ENCODE data around the gene FAM124B.

Gene FAM124B, protein sequence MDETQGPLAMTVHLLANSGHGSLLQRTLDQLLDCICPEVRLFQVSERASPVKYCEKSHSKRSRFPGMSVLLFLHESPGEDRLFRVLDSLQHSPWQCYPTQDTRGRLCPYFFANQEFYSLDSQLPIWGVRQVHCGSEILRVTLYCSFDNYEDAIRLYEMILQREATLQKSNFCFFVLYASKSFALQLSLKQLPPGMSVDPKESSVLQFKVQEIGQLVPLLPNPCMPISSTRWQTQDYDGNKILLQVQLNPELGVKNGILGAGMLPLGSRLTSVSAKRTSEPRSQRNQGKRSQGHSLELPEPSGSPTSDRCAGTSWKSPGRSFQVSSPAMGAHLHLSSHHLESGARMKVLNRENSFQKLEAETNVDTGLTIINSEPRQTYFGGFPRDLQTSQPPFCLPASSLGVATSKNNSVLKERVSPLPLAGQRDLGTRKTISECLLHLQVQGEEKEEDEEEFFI

GRCh38 chr2:224401641-224402342 lies at the start of gene FAM124B:
Gene FAM124B, minus strand, starts transcription at chr2:224402107. Its CDS starts 339 bp downstream, at chr2:224401768.
- Mint-ChIP-seq H3K27ac (peak within 1 kb of the TSS; percentile 56), H3K9me3 (peaks cover 3 to 6% of the 10 kb centered on the region in 2 donors), H3K4me3 (peak within 1 kb of the TSS; percentile 59 to 74), H3K36me3 (peaks cover 1 to 4% of the 10 kb centered on the region in 2 donors), H3K27me3 (peaks cover 0 to 5% of the 10 kb centered on the region in 2 donors), H3K4me1 (peaks cover 9 to 17% of the 10 kb centered on the region in 2 donors)
- DNase-seq: peak; percentile 17
- peak; percentile 73 to 78 for ATAC-seq (replicated peaks)

GRCh38 chr2:224449212-224450147 lies 47.6 kb upstream of the FAM124B start:
- DNase-seq (no peak), ATAC-seq (replicated peaks) (peak; percentile 61 to 64)
- no peaks in the 10 kb centered on the region for H3K4me1 Mint-ChIP-seq
- peaks cover under 1 to 6% of the 10 kb centered on the region in 2 donors for H3K27me3 Mint-ChIP-seq
- H3K9me3 Mint-ChIP-seq: no peaks in the 10 kb centered on the region
- H3K27ac Mint-ChIP-seq: no peak overlapping the region
- H3K36me3 Mint-ChIP-seq: no peaks in the 10 kb centered on the region
- H3K4me3 Mint-ChIP-seq: no peak overlapping the region

DNA sequence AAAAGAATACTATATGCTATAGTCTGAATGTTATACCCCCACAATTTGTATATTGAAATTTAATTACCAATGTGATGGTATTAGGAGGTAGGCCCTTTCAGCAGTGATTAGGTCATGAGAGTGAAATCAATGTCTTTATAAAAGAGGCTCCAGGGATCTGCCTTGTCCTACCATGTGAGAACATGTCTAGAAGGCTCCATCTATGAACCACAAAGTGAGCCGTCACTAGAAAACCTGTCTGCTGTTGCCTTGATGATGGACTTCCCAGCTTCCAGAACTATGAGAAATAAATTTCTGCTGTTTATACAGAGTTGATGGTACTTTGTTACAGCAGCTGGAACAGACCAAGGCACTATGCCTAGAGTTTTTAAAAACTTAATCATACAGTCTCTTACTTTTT lies 46.3 kb upstream of the FAM124B start:
- no peak for ATAC-seq (replicated peaks)
- DNase-seq: no peak
- no peak overlapping the region for H3K27ac Mint-ChIP-seq
- H3K4me3 Mint-ChIP-seq: no peak overlapping the region
- H3K9me3 Mint-ChIP-seq: no peaks in the 10 kb centered on the region
- H3K4me1 Mint-ChIP-seq: peaks cover 2 to 5% of the 10 kb centered on the region in 2 donors
- H3K27me3 Mint-ChIP-seq: peaks cover 13 to 17% of the 10 kb centered on the region in 2 donors
- H3K36me3 Mint-ChIP-seq: no peaks in the 10 kb centered on the region

- no peak for ATAC-seq (replicated peaks)
- no peak overlapping the region for H3K27ac Mint-ChIP-seq
- H3K4me1 Mint-ChIP-seq: peaks cover 11 to 18% of the 10 kb centered on the region in 2 donors
- DNase-seq: no peak
- H3K36me3 Mint-ChIP-seq: no peaks in the 10 kb centered on the region
- peaks cover 26 to 30% of the 10 kb centered on the region in 2 donors for H3K27me3 Mint-ChIP-seq
- H3K9me3 Mint-ChIP-seq: no peaks in the 10 kb centered on the region
- no peak overlapping the region for H3K4me3 Mint-ChIP-seq
Observed at GRCh38 chr2:224444783-224445182, 42.9 kb upstream of the FAM124B start.

DNA sequence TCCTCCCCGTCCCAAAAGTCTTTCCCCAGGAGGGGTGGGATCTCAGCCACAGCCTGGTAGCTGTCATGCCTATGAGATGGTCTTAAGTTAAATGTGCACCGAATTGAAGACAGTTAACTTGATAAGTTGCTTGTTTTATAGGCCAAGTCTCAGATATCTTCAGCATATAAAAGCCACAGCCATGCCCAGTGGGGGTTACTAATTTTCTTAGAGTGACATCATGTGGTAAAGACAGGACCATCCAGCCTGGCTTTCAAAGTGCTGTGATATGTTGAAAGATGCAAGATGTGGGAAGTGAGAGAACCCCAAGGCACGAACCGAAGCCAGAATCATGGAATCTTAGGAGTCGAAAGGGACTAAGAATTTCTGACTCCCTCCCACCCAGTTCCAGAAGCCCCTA lies 42.1 kb upstream of the FAM124B start:
- Mint-ChIP-seq H3K4me3 (no peak overlapping the region), H3K36me3 (no peaks in the 10 kb centered on the region), H3K27me3 (peaks cover 26 to 30% of the 10 kb centered on the region in 2 donors), H3K9me3 (no peaks in the 10 kb centered on the region), H3K27ac (no peak overlapping the region), H3K4me1 (peaks cover 11 to 18% of the 10 kb centered on the region in 2 donors)
- ATAC-seq (replicated peaks) (no peak), DNase-seq (no peak)

- Mint-ChIP-seq H3K36me3 (no peaks in the 10 kb centered on the region), H3K27me3 (peaks cover 26 to 30% of the 10 kb centered on the region in 2 donors), H3K4me3 (peak overlapping the region; percentile 80 to 83), H3K4me1 (peaks cover 11 to 18% of the 10 kb centered on the region in 2 donors), H3K27ac (peak overlapping the region; percentile 88), H3K9me3 (no peaks in the 10 kb centered on the region)
- ATAC-seq (replicated peaks) (peak; percentile 75 to 78), DNase-seq (peak; percentile 9)
Observed at GRCh38 chr2:224442071-224442967, 40.4 kb upstream of the FAM124B start.

DNA sequence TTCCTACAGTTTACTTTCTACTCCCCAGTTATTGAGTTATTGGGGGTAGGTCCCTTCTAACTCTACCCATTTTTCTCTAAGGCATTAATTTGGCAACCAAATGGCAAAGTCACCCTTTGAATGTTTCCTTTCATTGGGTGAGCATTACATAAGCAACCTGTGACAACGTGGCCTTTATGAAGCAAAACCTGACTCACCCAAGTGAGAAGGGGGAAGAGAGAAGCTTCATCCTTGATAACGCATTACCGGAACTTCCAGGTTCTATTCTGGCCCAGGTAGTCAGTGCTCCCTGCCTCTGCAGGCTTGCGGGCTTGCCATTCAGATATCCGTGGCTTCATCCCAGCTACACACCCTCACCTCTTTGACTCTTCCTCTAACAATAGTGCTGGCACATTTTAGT lies 39.1 kb upstream of the FAM124B start:
- H3K9me3 Mint-ChIP-seq: no peaks in the 10 kb centered on the region
- ATAC-seq (replicated peaks) (no peak), DNase-seq (no peak)
- peaks cover 11 to 18% of the 10 kb centered on the region in 2 donors for H3K4me1 Mint-ChIP-seq
- no peak overlapping the region for H3K27ac Mint-ChIP-seq
- H3K27me3 Mint-ChIP-seq: peaks cover 31 to 36% of the 10 kb centered on the region in 2 donors
- H3K4me3 Mint-ChIP-seq: peak overlapping the region in 1 of 2 donors; percentile 83
- no peaks in the 10 kb centered on the region for H3K36me3 Mint-ChIP-seq

GRCh38 chr2:224438726-224439125 lies 36.8 kb upstream of the FAM124B start:
- no peak overlapping the region for H3K27ac Mint-ChIP-seq
- H3K4me3 Mint-ChIP-seq: no peak overlapping the region
- peaks cover 28 to 30% of the 10 kb centered on the region in 2 donors for H3K27me3 Mint-ChIP-seq
- DNase-seq: no peak
- H3K4me1 Mint-ChIP-seq: peaks cover 13 to 18% of the 10 kb centered on the region in 2 donors
- no peak for ATAC-seq (replicated peaks)
- H3K36me3 Mint-ChIP-seq: peaks cover 0 to under 1% of the 10 kb centered on the region in 2 donors
- H3K9me3 Mint-ChIP-seq: no peaks in the 10 kb centered on the region

DNA sequence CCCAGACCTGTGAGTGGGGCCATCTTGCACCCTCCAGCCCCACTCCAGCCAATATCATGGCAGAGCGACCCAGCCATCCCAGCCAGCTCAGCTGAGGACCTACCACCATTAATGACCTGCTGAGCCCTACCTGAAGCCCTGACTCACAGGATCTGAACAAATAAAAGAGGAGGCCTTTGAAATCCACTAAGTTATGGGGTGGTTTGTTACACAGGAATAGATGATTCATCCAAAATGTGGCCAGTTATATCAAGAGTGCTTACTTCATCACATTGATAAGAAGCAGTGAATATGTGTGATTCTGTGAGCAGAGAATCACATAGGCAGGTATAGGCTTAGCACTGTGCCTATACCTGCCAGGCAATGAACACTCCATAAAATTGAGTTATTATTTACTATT lies 34.7 kb upstream of the FAM124B start:
- Mint-ChIP-seq H3K9me3 (peaks cover 0 to 5% of the 10 kb centered on the region in 2 donors), H3K36me3 (peaks cover 1 to 5% of the 10 kb centered on the region in 2 donors), H3K4me1 (peaks cover 3 to 5% of the 10 kb centered on the region in 2 donors), H3K27me3 (peaks cover 27 to 29% of the 10 kb centered on the region in 2 donors), H3K27ac (no peak overlapping the region), H3K4me3 (no peak overlapping the region)
- DNase-seq: no peak
- no peak for ATAC-seq (replicated peaks)

GRCh38 chr2:224434618-224435017 lies 32.7 kb upstream of the FAM124B start:
- peaks cover 25 to 27% of the 10 kb centered on the region in 2 donors for H3K27me3 Mint-ChIP-seq
- peaks cover 1 to 8% of the 10 kb centered on the region in 2 donors for H3K36me3 Mint-ChIP-seq
- DNase-seq (no peak), ATAC-seq (replicated peaks) (no peak)
- H3K9me3 Mint-ChIP-seq: peaks cover 0 to 9% of the 10 kb centered on the region in 2 donors
- no peak overlapping the region for H3K27ac Mint-ChIP-seq
- H3K4me3 Mint-ChIP-seq: no peak overlapping the region
- peaks cover 0 to 2% of the 10 kb centered on the region in 2 donors for H3K4me1 Mint-ChIP-seq

DNA sequence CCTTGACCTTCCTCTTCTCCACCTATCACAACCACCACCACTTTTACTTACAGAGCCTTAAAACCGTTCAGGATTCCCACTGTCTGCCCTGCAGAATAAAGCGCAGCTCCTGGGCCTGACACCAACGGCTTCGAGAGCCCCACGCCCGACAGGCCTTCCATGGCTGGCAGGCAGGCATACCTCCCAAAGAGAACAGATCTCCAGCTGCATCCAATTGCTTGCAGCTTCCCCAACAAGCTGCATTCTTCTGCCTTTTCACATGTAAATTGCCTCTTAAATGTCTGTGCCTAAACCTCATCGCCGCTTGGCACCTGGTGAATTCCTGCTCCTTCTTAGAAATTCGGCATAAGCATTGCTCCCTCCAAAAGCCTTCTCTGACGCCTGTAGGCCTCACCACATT lies 31.5 kb upstream of the FAM124B start:
- DNase-seq: no peak
- Mint-ChIP-seq H3K4me3 (no peak overlapping the region), H3K36me3 (peaks cover 1 to 8% of the 10 kb centered on the region in 2 donors), H3K27ac (no peak overlapping the region), H3K9me3 (peaks cover 0 to 9% of the 10 kb centered on the region in 2 donors), H3K4me1 (peaks cover 0 to 2% of the 10 kb centered on the region in 2 donors), H3K27me3 (peaks cover 30 to 32% of the 10 kb centered on the region in 2 donors)
- ATAC-seq (replicated peaks): no peak

DNA sequence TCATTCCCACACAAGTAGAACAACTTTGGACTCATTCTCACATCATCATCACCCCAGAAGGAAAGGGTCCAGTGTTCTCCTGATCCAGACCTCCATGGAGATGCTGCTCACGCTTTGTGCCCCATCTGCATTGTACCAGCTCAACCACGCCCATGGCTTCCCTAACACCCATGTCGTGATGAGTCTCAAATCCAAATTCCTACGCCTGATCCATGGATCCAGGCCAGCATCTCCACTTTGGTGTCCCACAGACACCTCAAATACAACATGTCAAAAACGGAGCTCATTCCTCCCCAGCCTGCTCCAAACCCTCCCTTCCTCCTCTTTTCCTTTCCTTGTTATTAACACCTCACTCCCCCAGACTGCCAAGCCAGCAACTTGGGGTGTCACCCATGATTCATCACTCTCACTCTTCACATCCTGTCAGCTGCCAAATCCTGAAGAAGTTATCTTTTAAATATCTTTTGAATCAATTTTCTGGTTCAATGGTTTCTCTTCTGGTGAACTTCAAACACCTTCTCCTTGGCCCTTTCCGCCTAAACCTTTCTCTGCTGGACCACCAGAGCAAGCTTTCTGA lies 30.2 kb upstream of the FAM124B start:
- DNase-seq: no peak
- Mint-ChIP-seq H3K9me3 (peaks cover 0 to 9% of the 10 kb centered on the region in 2 donors), H3K4me3 (no peak overlapping the region), H3K4me1 (peaks cover 0 to 2% of the 10 kb centered on the region in 2 donors), H3K27ac (no peak overlapping the region), H3K27me3 (peaks cover 30 to 32% of the 10 kb centered on the region in 2 donors), H3K36me3 (peaks cover 1 to 8% of the 10 kb centered on the region in 2 donors)
- ATAC-seq (replicated peaks): no peak
